ENCODE measurements around the gene NACC1.
A peak's percentile ranks its signal among the peaks of the same experiment; 100 is the strongest.
"Not testable (repeated sequence)": the region's sequence is repeated elsewhere in the genome, so short reads cannot be mapped to it uniquely, and the experiment has no call there.

The NACC1 gene

DNA sequence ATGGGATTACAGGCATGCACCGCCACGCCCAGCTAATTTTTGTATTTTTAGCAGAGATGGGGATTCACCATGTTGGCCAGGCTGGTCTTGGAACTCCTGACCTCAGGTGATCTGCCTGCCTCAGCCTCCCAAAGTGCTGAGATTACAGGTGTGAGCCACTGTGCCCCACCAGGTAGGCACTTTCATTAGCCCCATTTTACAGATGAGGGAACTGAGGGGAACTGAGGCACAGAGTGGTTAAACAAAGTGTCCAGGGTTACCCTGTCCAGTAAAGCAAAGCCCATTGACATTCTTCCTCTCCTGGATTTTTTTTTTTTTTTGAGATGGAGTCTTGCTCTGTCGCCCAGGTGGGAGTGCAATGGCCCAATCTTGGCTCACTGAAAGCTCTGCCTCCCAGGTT, 48.1 kb downstream of the NACC1 start:
- not testable (repeated sequence) for DNase-seq

DNA sequence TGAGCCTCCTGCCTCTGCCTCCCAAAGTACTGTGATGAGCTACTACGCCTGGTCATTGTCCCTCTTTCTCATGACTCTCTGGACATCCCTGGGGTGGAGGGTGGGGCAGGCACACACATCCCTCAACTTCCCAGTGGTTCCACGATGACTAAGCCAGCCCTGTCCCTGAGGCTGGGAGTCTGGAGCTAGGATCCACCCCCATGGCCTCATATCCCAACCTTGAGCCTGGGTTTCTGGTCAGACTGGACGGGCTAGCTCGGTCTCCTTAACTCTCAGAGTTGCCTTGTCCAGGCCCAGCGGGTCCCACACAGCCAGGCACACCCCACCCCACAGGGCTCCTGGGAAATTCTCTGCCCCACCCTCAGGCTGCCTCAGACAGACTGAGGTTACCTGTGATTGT, 51.7 kb downstream of the NACC1 start:
- no peak for DNase-seq

DNA sequence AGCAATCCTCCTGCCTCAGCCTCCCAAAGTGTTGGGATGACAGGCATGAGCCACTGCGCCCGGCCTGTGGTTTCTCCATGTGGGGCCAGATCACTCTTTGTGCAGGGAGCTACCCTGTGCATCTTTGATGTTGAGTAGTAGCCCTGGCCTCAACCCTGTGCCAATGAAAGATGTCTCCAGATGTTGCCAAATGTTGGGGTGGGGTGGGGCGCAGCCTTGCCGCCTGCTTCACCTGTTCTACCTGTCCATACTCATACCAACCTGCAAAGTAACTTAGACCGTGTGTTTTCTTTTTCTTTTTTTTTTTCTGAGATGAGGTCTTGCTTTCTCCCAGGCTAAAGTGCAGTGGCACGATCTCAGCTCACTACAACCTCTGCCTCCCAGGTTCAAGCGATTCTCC, 53.1 kb downstream of the NACC1 start:
- DNase-seq: no peak

DNA sequence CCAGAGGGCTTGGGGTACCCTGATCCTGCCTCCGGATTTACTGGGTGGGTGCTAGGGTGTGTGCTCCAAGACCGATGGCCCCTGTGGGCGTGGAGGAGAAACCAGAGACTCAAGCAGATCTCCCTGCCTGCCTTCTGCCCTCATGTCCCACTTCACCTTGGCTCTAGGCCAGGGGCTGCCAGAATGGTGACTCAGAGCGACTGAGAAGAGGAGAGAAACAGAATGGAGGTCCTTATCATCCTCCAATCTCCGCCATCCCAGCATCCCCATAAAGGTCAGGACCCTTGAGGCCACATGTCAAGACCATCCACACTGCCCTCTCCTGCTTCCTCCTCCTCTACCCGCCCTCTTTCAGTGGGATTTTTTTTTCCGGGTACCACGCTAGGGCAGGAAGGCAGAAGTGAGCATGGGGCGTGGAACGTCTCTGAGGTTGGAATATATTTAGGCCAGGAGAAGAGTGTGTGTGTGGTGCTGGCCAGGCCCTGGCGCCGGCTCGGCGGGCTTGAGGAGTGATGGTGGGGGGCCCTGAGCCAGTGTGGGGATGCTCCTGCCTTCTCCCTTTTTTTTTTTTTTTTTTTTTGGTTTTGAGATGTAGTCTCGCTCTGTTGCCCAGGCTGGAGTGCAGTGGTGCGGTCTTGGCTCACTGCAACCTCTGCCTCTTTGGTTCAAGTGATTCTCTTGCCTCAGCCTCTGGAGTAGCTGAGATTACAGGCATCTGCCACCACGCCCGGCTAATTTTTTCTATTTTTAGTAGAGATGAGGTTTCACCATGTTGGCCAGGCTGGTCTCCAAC, 54.5 kb downstream of the NACC1 start:
- DNase-seq: peak; percentile 73

DNA sequence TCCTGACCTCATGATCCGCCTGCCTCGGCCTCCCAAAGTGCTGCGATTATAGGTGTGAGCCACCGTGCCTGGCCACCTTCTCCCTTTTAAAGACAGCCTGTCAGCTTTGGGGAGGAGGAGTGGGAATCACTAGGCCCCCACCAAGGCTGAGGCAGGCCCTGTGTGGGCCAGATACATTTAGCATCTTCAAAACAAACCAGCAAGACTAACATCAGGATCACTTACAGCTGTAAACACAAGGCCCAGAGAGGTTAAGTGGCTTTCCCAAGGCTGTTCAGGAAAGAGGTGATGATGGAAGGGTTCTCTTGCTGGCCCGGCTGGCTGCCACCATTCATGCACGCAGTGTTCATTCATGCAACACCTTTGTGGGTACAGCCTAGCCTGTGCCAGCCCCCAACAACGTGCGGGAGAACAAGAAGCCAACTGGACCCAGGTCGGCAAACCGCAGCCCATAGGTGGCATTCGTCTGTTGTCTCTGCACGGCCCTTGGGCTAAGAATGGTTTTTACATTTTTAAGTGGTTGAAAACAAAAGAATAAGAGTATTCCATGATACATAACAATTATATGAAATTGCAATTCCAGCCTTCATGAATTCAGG, 55.2 kb downstream of the NACC1 start:
- no peak for DNase-seq

DNA sequence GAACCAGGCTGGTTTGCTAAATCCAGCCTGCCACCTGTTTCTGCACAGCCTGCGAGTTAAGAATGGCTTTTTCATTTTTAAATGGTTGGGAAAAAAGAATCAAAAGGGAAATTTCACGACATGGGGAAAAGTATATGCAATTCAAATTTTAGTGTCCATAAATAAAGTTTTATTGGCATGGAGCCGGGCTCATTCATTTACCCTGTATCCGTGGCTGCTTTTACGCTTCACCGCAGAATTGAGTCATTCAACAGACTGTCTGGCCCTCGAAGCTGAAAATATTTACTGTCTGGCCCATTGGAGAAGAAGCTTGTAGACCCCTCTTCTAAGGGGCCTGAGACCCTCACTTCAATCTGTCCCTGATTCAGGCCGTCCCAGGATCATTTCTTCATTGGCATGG, 58.3 kb downstream of the NACC1 start:
- DNase-seq: no peak

DNA sequence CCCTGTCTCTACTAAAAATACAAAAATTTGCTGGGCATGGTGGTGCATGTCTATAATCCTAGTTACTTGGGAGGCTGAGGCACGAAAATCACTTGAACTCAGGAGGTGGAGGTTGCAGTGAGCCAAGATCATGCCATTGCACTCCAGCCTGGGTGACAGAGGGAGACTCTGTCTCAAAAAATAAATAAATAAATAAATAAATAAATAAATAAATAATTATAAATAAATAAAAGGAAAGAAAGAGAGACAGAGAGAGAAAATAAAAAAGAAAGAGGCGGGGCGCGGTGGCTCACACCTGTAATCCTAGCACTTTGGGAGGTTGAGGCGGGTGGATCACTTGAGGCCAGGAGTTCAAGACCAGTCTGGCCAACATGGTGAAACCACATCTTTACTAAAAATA, 59.5 kb downstream of the NACC1 start:
- DNase-seq: not testable (repeated sequence)

DNA sequence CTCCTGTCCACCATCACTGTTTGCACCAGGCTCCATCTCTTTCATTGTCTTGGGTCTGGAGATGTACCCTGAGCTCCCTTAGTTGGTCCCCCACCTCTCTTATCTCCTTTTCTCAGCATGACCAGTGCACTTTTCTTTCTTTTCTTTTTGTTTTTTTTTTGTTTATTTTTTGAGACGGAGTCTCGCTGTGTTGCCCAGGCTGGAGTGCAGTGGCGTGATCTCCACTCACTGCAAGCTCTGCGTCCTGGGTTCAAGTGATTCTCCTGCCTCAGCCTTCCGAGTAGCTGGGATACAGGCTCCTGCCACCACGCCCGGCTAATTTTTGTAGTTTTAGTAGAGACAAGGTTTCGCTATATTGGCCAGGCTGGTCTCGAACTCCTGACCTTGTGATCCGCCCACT, 60.2 kb downstream of the NACC1 start:
- DNase-seq: not testable (repeated sequence)

DNA sequence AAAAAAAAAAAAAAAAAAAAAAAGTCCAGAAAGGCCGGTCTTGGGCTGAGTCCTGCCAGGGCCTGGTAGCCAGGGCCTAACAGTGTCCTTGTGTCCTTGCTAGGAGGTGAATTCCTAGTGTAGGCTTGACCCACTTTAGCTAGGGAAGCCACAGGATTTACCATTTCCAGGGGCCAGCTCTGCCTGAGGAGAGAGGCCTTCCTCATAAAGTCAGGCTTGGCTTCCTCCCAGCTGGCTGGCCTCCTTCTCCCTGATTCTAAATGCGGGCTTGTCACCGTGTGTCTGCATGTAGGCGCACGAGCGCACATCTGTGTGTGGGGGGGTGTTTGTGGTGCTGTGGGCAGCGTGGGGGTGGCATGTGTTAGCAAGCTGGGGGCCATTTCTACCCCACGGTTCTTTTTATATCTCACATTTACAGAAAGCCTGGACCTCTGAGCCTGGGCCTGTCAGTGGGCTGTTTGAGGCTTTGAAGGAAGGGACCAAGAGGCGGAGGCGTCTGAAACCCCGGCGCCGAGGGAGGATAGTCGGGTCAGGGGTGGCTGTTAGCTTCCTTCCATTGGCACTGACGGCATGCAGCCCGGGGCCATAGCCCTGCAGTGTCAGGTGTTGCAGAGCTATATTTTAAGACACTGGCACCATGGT, 63.8 kb downstream of the NACC1 start:
- peak; percentile 89 for DNase-seq

DNA sequence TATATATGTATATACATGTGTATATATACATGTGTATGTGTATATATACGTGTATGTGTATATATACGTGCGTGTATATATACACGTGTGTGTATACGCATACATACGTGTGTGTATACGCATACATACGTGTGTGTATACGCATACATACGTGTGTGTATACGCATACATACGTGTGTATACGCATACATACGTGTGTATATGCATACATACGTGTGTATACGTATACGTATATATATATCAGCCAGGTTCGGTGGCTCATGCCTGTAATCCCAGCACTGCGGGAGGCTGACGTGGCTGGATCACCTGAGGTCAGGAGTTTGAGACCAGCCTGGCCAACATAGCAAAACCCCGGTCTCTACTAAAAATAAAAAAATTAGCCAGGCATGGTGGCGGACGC, 66.9 kb downstream of the NACC1 start:
- DNase-seq: not testable (repeated sequence)

DNA sequence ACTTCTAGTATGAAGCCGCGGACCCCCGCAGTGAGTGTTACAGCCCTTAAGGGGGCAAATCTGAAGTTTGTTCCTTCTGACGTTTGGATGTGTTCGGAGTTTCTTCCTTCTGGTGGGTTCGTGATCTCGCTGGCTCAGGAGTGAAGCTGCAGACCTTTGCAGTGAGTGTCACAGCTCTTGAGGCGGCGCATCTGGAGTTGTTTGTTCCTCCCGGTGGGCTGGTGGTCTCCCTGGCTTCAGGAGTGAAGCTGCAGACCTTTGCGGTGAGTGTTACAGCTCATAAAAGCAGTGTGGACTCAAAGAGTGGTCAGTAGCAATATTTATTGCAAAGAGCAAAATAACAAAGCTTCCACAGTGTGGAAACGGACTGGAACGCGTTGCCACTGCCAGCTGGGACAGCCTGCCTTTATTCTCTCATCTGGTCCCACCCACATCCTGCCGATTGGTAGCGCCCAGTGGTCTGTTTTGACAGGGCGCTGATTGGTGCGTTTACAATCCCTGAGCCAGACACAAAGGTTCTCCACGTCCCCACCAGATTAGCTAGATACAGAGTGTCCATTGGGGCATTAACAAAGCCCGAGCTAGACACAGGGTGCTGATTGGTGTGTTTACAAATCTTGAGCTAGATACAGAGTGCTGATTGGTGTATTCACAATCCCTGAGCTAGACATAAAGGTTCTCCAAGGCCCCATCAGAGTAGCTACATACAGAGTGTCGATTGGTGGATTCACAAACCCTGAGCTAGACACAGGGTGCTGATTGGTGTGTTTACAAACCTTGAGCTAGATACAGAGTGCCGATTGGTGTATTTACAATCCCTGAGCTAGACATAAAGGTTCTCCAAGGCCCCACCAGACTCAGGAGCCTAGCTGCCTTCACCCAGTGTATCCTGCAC, 67.9 kb downstream of the NACC1 start:
- DNase-seq: not testable (repeated sequence)

DNA sequence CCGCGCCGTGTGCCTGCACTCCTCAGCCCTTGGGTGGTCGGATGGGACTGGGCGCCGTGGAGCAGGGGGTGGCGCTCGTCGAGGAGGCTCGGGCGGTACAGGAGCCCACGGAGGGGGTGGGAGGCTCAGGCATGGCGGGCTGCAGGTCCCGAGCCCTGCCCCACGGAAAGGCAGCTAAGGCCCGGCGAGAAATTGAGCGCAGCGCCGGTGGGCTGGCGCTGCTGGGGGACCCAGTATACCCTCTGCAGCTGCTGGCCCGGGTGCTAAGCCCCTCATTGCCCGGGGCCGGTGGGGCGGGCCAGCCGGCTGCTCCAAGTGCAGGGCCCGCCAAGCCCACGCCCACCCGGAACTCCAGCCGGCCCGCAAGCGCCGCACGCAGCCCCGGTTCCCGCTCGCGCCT, 68.6 kb downstream of the NACC1 start:
- not testable (repeated sequence) for DNase-seq

DNA sequence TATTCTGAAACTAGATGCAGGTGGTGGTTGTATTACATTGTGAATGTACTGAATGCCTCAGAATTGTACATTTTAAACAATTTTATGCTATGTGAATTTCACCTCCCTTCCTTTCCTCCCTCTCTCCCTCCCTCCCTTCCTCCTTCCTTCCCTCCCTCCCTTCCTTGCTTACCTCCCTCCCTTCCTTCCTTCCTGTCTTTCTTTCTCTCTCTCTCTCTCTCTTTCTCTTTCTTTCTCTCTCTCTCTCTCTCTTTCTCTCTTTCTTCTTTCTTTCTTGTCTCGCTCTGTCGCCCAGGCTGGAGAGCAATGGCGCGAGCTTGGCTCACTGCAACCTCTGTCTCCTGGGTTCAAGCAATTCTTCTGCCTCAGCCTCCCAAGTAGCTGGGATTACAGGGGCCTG, 69.4 kb downstream of the NACC1 start:
- no peak for DNase-seq

DNA sequence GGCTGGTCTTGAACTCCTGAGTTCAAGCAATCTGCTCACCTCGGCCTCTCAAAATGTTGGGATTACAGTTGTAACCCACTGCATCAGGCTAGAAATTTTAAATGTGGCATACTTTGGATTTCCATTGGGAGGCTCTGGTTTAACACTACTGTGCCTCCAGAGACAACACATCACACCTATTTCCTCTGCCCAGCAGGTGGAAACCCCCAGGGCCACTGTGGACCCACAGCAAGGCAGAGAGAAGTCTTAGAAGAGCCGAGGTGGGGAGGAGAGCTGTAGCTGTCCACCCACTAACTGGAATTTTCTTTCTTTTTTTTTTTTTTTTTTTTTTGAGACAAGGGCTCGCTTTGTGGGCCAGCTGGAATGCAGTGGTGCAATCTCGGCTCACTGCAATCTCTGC, 71.5 kb downstream of the NACC1 start:
- no peak for DNase-seq

Measured in left hindlimb (tissue), 1 donor.